NCI-H2081 (cell line): ENCODE measurements around the gene XIAP.
"Not testable (repeated sequence)": the region's sequence is repeated elsewhere in the genome, so short reads cannot be mapped to it uniquely, and the experiment has no call there.

Source experiments
- DNase-seq, 2 experiments: peaks; one replicate each; lab custom pipeline; 2025; lab: John Stamatoyannopoulos, UW

XIAP gene

GRCh38 chrX:123859846-123860838 lies at the start of gene XIAP:
Gene XIAP (plus strand): TSS chrX:123860053. CDS start chrX:123885663, 25,610 bp downstream.
- peak; percentile 87 to 88 for DNase-seq

DNA sequence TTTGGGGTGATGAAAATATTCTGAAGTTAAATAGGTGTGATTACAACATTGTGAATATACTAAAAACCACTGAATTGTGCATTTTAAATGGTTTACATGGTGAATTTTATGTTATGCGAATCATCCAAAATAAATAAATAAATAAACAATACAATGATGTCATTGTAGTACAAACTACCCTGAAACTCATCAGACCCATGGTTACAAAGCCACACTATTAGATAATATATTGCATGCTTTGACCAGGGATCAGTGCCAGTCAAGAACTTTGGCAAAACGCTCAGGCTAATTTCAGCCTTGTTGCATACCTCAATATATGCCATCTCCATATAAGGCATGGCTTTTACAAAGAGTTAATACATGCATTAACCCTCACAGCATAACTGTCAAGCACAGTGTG lies 45.5 kb upstream of the XIAP start:
- DNase-seq = no peak

DNA sequence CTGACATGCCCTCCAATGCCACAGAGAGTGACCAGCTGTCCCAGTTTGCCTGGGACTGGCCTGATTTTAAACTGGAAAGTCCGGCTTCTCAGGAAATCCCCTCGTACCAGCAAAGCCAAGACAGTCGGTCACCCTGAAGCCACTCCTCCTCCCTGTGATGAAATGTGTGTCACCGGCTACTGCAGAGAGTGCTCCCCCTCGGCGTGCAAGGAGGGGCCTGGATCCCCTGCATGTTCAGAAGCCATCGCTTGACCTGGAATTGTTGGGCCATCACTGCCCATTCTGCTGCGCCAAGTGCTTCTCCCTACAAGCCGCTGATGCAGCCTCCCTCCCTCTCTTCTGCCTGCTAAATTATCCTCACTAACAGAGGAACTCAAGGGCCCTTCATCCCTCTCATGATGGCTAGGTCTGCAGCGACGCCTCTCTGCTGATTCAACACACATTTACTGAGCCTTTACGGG lies 44.9 kb upstream of the XIAP start:
- DNase-seq = not testable (repeated sequence)

- no peak for DNase-seq
These were observed 42.5 kb upstream of the XIAP start for GRCh38 chrX:123817288-123817894.

- DNase-seq = no peak
These were observed 41.6 kb upstream of the XIAP start for GRCh38 chrX:123818243-123818642.

- DNase-seq = no peak
These were observed 36.9 kb upstream of the XIAP start for GRCh38 chrX:123822965-123823364.

DNA sequence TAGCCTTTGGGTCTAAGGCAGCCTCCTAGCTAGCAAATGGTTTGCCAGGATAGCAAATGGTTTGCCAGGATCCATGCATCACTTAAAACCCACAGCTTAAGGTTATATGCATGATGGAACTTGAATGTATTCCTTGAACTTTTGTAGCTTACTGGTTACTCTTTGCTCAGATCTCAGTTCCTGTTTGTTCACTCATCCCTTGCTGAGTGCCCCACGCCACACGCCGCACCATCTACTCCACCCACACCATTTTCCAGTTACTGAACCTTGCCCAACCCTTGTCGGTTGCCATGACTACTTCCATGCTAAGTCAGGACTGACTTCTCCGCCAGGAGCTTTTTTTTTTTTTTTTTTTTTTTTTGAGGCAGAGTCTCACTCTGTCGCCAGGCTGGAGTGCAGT lies 29.5 kb upstream of the XIAP start:
- no peak for DNase-seq

GRCh38 chrX:123833387-123833786 lies 26.5 kb upstream of the XIAP start:
- DNase-seq = peak; percentile 79

GRCh38 chrX:123834116-123834515 lies 25.7 kb upstream of the XIAP start:
- DNase-seq = no peak

GRCh38 chrX:123835661-123836371 lies 24.0 kb upstream of the XIAP start:
- no peak for DNase-seq

DNA sequence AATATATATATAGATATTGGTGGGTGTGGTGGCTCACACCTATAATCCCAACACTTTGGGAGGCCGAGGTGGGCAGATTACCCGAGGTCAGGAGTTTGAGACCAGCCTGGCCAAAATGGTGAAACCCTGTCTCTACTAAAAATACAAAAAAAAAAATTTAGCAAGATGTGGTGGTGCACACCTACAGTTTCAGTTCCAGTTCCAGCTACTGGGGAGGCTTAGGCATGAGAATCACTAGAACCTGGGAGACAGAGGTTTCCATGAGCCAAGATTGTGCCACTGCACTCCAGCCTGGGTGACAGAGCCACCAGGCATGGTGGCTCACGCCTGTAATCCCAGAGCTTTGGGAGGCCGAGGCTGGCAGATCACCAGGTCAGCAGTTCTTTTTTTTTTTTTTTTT lies 14.7 kb upstream of the XIAP start:
- DNase-seq = not testable (repeated sequence)

DNA sequence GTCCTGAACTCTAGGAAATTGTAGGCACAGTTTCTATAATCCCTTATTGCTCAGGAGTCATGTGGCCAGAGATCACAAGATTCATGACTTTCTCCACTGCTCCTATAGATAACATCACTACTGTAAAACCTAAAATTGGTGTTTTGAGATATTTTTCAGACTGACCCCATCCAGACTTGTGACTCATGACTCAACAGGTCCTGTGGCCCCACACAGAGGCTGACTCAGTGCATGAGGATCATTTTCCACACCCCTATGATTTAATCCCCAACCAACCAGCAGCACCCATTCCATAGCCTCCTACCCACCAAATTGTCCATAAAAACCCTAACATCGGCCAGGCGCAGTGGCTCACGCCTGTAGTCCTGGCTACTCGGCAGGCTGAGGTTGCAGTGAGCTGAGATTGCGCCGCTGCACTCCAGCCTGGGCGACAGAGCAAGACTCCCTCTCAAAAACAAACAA lies 13.2 kb upstream of the XIAP start:
- no peak for DNase-seq

GRCh38 chrX:123847056-123847455 lies 12.8 kb upstream of the XIAP start:
- DNase-seq = no peak

- DNase-seq = no peak
These were observed 10.8 kb upstream of the XIAP start for GRCh38 chrX:123849096-123849495.

GRCh38 chrX:123849906-123850305 lies 9.9 kb upstream of the XIAP start:
- DNase-seq = not testable (repeated sequence)

DNA sequence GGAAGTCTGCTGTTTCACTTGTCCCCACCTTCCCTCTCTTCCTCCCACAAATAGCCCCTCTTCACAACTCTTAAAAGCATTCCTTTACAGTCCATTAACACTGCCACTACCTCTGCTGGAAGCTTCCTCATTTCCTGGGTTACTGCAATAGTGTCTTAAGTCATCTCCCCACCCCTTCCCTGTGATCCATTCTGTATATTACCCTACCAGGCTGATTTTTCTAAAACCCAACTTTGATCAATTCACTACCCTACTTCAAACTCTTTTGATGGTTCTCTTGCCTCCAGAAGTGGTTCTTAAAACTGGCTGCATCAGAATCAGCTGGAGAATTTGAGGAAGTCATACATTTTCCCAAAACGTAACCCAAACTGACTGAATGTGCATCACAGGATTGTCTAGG lies 8.8 kb upstream of the XIAP start:
- no peak for DNase-seq

DNA sequence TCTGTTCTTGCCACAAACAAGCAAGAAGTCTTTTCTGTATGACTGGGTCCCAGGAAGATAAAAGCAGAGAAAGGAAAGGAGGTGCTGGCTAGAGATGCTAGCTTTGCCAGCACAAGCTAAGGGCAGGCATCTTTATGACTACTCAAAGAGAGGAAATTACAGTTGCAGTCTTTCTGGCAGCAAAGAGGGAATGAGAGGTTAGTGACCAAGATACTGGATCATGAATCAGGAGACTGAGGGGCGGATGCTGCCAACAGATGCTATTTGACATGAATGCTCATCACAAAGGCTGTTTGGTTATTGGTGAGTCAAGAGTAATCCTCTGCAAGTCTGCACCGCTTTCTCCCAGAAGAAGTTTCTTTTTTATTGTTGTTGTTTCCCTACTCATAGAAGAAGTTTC lies 5.5 kb upstream of the XIAP start:
- no peak for DNase-seq

DNA sequence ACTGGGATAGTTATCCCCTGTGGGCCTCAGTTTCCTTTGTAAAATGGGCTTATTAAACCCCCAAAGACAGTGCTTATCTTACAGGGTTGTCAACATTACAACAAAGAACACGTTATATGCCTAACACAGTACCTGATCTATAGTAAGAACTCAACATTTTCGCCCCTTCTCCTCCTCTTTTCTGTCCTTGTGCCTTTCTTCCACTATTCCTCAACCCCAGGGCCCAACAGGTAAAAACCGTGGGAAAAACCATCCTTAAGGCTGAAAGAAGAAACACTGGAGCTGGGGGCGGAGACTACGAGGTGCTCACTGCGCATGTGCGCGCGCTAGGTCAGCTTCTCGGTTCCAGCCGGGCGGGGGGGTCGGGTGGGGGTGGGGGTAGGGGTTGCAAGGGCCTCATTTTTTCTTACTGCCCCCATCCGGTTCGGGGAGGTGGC lies 426 bp upstream of the XIAP start:
- peak; percentile 87 to 88 for DNase-seq

DNA sequence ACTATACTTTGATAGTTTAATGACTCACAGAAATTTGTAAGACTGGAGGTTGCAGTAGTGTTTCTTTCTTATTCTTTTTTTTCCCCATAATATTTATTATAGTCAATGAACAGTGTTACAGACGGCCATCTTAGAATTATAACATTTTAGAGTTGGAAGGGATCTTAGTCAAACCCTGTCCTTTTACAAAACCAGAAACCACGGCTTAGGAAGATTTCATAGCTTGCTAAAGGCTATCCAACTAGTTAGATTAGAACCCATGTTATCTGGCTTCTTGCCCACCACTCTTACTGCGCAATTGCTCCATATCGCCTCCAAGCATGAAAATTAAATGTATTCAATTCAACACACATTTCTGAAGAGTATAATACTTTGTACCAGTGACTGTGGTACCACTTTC lies 1.1 kb downstream of the XIAP start:
- peak in 1 of 2 experiments; percentile 34 for DNase-seq

DNA sequence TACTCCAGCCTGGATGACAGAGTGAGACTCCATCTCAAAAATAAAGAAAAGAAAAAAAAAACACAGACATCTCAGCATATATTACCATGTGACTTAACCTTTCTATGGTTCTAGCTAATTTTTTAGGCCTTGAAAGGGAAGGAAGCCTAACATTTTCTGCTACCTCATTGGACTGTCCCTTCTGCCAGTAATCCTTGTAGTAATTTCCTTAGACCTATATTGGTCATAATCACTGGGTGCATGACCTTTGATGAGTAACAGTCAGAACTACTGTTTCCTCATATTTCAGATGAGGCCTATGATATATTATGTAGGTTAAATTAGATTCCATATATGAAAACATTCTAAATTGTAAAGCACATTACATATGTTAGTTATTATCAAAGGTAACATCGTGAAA lies 9.6 kb downstream of the XIAP start:
- DNase-seq = no peak

DNA sequence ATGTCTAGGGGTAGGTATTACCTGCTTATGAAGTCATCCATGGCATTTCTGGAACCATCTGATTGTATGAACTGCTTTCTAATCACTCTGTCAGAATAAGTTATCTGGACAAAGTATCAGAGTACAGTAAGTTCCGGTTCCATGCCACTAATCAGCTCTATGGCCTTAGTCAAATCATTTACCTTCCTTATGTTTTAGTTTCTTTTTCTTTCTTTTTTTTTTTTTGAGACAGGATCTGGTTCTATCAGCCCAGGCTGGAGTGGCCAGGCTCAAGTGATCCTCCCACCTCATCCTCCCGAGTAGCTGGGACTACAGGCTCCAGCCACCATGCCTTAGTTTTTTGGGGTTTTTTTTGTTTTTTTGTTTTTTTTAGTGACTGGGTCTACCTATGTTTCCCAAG lies 11.5 kb downstream of the XIAP start:
- DNase-seq = no peak

GRCh38 chrX:123873956-123874355 lies 14.1 kb downstream of the XIAP start:
- DNase-seq = peak in 1 of 2 experiments; percentile 32
